ENCODE results near the gene CCDC148.

DNA sequence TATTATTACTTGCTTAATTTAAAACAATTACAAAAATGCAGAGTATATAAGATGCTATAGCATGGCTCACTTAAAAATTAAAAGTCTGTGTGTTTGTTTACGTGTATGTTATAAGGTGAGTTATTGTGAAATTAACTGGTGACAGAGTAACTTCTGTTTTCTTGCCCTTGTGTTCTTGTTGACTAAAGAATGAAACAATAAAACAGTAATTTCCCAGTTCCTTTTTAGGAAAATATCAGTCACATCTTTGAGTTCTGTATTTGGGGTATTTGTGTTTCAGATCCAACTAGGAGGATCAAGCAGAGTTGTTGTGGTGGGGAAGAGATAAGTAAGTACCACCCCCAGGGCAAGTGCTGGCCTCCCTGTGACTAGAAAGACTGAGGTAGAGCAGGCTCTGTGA lies 143.6 kb downstream of the CCDC148 start:
- TF ChIP-seq, protein P1, sequence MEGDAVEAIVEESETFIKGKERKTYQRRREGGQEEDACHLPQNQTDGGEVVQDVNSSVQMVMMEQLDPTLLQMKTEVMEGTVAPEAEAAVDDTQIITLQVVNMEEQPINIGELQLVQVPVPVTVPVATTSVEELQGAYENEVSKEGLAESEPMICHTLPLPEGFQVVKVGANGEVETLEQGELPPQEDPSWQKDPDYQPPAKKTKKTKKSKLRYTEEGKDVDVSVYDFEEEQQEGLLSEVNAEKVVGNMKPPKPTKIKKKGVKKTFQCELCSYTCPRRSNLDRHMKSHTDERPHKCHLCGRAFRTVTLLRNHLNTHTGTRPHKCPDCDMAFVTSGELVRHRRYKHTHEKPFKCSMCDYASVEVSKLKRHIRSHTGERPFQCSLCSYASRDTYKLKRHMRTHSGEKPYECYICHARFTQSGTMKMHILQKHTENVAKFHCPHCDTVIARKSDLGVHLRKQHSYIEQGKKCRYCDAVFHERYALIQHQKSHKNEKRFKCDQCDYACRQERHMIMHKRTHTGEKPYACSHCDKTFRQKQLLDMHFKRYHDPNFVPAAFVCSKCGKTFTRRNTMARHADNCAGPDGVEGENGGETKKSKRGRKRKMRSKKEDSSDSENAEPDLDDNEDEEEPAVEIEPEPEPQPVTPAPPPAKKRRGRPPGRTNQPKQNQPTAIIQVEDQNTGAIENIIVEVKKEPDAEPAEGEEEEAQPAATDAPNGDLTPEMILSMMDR (IDR thresholded peaks at IDR 0.05; ENCODE audit: low read depth, low read length), result no peak
- TF ChIP-seq POLR2A (IDR thresholded peaks at IDR 0.05; ENCODE audit: extremely low read depth, insufficient read length), result no peak

Measured in NB4 (cell line).